ENCODE results near the gene PPIP5K1.

Gene PPIP5K1

DNA sequence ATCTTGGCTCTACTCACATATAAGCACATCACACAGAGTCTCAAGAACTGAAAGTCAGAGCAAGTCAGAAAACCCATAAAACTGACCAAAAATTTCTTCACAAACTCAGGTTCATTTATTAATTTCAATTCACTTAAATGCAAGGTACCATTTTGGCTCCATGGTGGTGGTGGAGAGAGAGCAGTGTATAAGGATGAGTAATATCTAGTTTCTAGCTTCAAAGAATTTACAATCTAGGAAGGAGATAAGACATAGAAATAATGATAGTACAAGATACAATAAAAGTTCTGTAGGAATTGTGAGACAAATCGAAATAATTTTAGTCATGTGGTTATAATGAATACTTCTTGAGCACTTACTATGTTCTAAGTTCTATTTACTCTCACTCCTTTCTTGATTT is 90.4 kb downstream of the PPIP5K1 start:
- in situ Hi-C loops (cut with MboI; ENCODE audit: low sequenced_read_pairs, unreplicated experiment): no loop called here
- no peak for DNase-seq (ENCODE audit: low spot score)
- TF ChIP-seq, protein P1, sequence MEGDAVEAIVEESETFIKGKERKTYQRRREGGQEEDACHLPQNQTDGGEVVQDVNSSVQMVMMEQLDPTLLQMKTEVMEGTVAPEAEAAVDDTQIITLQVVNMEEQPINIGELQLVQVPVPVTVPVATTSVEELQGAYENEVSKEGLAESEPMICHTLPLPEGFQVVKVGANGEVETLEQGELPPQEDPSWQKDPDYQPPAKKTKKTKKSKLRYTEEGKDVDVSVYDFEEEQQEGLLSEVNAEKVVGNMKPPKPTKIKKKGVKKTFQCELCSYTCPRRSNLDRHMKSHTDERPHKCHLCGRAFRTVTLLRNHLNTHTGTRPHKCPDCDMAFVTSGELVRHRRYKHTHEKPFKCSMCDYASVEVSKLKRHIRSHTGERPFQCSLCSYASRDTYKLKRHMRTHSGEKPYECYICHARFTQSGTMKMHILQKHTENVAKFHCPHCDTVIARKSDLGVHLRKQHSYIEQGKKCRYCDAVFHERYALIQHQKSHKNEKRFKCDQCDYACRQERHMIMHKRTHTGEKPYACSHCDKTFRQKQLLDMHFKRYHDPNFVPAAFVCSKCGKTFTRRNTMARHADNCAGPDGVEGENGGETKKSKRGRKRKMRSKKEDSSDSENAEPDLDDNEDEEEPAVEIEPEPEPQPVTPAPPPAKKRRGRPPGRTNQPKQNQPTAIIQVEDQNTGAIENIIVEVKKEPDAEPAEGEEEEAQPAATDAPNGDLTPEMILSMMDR (IDR thresholded peaks at IDR 0.05; ENCODE audit: borderline replicate concordance, control extremely low read depth, extremely low read depth, insufficient read depth, missing control alignments): no peak

GRCh38 chr15:43498990-43499389 is 91.0 kb downstream of the PPIP5K1 start:
- no peak for DNase-seq (ENCODE audit: low spot score)
- TF ChIP-seq, protein P1 (IDR thresholded peaks at IDR 0.05; ENCODE audit: borderline replicate concordance, control extremely low read depth, extremely low read depth, insufficient read depth, missing control alignments): no peak
- in situ Hi-C loops (cut with MboI; ENCODE audit: low sequenced_read_pairs, unreplicated experiment): no loop called here

DNA sequence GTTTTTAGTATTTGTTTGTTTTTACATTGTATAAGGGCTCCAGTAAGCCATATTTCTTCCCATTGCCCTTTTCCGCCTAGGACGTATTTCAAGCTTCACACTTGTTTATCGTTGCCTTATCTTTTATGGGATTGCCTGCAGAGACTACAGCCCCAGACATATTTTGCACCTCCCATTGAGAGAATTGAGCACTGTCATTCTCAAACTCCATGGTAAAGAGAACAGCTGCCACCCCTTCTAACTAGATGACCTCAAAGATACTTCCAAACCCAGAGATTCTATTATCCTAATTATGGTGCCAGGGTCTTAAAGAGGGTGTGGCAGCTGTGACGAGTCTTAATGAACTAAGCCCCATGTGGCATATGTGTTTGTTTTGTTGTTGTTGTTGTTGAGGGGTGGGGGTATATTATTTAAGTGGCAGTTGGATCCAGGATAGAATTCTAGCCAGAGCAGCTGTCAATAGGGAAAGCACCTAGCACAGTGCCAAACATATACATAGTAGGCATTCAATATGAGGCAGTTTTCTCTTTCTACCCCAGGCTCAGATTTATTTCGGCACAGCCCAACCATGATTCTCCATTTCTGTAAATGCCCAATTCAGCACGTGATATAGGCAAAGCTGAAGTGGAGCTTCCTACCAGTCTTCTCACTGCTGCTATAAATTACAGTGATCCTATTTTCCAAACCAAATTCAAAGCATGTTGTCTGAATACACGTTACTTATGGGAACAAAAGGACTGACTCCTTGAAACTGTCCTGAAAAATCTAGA is 96.1 kb downstream of the PPIP5K1 start:
- no peak for DNase-seq (ENCODE audit: low spot score)
- TF ChIP-seq, protein P1 (IDR thresholded peaks at IDR 0.05; ENCODE audit: borderline replicate concordance, control extremely low read depth, extremely low read depth, insufficient read depth, missing control alignments): no peak
- in situ Hi-C loops (cut with MboI; ENCODE audit: low sequenced_read_pairs, unreplicated experiment): no loop called here

DNA sequence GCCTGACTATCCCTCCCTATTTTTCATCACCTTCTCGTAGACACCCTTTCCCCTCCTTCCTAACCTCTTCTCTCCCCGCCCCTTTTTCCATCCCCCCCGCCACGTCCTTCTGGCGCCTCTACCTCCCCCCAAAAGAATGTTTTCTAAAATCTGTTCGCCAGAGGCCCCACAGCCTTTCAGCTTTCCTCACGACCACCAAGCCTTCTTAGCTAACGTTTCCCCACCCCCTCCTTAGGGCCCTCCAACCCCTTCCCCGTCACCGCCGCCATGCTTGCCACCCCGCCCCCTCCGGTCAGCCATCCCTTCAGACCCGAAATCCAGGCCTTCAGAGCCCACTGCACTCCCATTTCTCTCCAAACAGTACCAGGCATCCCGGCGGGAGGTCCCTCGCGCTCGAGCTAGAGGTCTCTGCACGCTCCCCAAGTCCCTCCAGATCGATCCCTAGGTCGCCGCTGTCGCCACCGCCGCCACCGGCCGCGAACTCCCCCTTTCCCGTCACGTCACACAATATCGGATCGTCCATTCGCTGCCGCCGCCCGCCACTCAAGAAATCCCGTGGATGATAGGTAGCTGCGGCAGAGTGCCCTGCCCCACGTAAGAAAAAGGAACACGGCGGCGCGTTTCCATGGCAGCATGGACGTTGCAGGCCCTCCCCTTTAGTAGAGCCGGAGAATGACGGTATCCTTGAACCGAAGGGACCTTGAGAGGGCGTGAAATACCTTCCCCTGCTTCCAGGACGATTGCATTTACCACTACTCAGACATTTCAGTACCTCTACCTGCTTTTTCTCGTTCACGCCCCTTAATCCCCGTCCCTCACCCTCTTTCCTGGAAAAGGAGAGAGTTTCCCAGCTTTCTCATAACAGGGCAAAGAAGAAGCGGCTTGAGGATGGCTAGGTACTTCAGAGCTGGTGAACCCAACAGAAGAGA is 97.1 kb downstream of the PPIP5K1 start, which contains the start of gene TP53BP1:
TSS of gene TP53BP1 (minus strand) at position 484 of the 929 bp plus-strand sequence. CDS start at position 371, 113 bp downstream.
- DNase-seq (ENCODE audit: low spot score): peak; percentile 97
- in situ Hi-C loops (cut with MboI; ENCODE audit: low sequenced_read_pairs, unreplicated experiment): no loop called here
- TF ChIP-seq, protein P1 (IDR thresholded peaks at IDR 0.05; ENCODE audit: borderline replicate concordance, control extremely low read depth, extremely low read depth, insufficient read depth, missing control alignments): no peak

DNA sequence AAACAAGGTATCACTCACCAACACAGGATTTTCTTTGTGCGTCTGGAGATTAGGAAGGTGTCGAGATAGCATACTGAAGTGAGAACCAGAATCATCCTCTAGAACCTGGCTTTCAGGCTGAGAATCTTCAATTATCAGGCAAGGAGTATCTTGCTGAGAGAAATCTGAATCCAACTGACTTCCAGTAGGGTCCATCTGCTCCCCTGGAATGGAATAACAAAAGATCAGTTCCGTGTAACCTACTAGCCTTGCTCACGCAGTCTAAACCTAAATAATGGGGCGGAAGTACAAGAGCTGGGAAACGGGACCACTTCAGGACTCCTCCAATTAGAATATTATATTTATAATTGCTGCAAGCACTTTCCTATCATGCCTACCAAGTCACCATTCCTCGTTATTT is 97.7 kb downstream of the PPIP5K1 start:
- in situ Hi-C loops (cut with MboI; ENCODE audit: low sequenced_read_pairs, unreplicated experiment): no loop called here
- TF ChIP-seq, protein P1 (IDR thresholded peaks at IDR 0.05; ENCODE audit: borderline replicate concordance, control extremely low read depth, extremely low read depth, insufficient read depth, missing control alignments): no peak
- DNase-seq (ENCODE audit: low spot score): no peak

- in situ Hi-C loops (cut with MboI; ENCODE audit: low sequenced_read_pairs, unreplicated experiment): no loop called here
- TF ChIP-seq, protein P1 (IDR thresholded peaks at IDR 0.05; ENCODE audit: borderline replicate concordance, control extremely low read depth, extremely low read depth, insufficient read depth, missing control alignments): no peak
- no peak for DNase-seq (ENCODE audit: low spot score)
Measured at GRCh38 chr15:43489191-43489590, 100.8 kb downstream of the PPIP5K1 start.

Measured in GM13976 (cell line).